SW 1271 (cell line): ENCODE measurements around the gene TMEM81.

Experiments
- DNase-seq, 2 experiments: peaks; one replicate each; lab custom pipeline; 2025; lab: John Stamatoyannopoulos, UW

Gene TMEM81

GRCh38 chr1:205076245-205076761 lies 8.0 kb downstream of the TMEM81 start:
- no peak for DNase-seq

DNA sequence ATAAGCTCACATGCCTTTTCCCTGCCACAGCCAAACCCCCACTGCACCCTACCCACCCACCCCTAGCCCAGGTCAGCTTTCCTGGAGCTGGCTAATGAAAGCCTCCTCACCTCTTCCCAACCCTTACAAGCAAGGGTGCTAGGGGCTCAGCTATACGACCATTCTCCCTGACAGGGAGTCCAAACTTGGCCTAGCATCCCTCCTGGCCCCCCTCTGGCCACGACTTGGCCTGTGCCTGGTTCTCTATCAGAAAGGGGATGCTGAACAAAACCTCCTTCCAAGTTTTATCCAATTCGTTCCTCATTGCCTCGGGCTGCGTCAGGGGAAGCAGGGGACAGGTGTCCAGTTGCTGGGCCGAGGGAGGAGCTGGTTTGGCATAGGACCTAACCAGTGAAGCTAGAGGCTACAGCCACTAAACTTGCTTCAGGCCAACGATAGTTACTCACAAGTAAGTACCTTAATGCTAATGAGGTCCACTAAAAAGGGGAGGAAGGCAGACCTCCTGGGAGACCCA lies 8.6 kb downstream of the TMEM81 start:
- no peak for DNase-seq

- no peak for DNase-seq
Measured at GRCh38 chr1:205074513-205074912, 9.7 kb downstream of the TMEM81 start.

- DNase-seq: no peak
Measured at GRCh38 chr1:205074084-205074483, 10.2 kb downstream of the TMEM81 start.

GRCh38 chr1:205073511-205073910 lies 10.7 kb downstream of the TMEM81 start:
- no peak for DNase-seq

- no peak for DNase-seq
Measured at GRCh38 chr1:205072881-205073280, 11.4 kb downstream of the TMEM81 start.

DNA sequence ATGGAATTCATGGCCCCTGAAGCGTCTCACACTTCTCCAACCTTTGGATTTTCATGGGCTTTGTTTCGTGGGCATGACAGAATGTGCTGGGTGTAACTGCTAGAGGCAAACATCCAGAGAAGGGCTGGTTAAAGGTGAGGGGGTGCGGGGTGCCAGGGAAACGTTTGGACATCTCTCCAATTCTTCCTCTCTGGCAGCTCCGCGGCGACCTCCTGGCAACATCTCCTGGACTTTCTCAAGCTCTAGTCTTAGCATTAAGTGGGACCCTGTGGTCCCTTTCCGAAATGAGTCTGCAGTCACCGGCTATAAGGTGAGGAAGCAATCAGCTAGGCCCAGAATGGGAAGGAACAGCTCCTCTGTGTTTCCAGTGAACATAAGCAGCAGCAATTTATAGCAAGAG lies 12.0 kb downstream of the TMEM81 start:
- DNase-seq: no peak

DNA sequence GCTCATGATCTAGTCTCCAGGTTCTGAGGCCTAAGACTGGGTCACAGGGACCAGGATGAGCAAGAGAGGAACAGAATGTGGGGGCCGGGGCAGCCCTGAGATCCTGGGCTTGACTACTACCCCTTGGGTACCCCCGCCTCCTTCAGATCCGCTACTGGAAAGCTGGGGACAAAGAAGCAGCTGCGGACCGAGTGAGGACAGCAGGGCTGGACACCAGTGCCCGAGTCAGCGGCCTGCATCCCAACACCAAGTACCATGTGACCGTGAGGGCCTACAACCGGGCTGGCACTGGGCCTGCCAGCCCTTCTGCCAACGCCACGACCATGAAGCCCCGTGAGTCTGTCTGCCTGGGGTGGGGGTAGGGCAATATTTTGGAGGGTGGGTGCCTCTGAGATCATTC lies 12.5 kb downstream of the TMEM81 start:
- no peak for DNase-seq

GRCh38 chr1:205071028-205071409 lies 13.2 kb downstream of the TMEM81 start:
- no peak for DNase-seq

DNA sequence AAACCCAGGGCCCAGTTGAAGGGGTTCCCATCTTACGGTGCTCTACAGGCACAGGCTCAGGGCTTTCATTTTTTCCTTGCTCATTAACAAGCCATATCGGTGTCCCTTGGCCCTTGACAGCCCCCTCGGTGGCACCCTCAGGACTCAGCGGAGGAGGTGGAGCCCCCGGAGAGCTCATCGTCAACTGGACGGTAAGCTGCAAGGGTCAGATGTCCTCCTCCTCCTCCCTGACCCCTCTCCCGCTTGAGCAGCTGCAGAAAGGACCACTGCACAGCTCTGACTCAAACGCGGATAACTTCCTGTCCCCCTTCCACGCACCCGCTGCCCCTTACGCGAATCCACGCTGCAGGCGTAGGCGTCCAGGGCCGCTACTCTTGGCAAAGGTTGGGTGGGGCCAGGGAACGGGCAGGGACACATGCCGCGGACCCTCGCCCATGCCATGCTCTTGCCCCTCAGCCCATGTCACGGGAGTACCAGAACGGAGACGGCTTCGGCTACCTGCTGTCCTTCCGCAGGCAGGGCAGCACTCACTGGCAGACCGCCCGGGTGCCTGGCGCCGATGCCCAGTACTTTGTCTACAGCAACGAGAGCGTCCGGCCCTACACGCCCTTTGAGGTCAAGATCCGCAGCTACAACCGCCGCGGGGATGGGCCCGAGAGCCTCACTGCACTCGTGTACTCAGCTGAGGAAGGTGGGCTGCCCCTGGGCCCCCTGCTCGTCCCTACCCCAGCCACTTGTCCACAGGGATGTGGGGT lies 14.7 kb downstream of the TMEM81 start:
- no peak for DNase-seq

DNA sequence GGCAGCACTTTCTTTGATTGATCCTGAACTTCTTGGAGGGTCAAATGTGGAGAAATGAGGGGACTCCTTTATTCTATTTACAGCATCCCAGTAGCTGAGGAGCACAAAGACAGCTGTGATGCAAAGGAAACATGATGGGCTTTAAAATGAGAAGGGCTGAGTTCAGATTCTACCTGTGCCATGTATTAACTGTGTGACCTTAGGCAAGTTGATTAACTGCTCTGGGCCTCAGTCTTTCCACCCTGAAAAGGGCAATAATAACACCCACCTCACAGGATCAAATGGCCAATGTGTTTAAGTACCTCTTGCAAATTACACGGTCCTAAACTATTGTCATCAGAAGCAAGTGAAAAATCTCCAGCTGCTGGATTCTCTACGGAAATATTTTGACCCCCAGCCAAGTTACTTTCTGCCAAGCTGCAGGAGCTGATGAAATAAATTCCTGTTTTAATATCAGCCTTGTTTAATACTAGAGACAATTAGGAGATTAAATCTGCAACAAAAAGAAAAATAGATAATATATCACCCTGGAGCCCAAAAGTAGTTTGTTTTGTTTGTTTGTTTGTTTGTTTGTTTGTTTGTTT lies 15.7 kb downstream of the TMEM81 start:
- no peak for DNase-seq

DNA sequence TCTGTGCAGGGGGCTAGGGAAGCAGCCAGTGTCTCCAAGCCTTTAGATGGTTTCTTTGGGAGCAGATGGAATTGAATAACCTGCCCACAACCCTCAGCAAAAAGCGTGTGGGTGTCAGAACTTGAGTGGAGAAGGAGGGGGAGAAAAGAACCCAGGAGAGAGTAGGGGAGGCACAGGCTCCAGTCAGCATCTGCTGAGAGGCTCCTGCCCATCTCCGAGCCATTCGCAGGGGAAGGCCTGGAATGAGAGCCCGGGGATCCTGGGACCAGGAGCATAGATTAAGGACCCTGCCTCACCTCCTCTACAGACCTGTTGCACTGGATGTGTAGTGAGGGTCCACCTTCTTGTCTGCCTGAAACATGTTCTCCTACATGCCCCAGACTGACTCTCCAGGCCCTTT lies 16.3 kb downstream of the TMEM81 start:
- no peak for DNase-seq

GRCh38 chr1:205067031-205067430 lies 17.2 kb downstream of the TMEM81 start:
- no peak for DNase-seq

DNA sequence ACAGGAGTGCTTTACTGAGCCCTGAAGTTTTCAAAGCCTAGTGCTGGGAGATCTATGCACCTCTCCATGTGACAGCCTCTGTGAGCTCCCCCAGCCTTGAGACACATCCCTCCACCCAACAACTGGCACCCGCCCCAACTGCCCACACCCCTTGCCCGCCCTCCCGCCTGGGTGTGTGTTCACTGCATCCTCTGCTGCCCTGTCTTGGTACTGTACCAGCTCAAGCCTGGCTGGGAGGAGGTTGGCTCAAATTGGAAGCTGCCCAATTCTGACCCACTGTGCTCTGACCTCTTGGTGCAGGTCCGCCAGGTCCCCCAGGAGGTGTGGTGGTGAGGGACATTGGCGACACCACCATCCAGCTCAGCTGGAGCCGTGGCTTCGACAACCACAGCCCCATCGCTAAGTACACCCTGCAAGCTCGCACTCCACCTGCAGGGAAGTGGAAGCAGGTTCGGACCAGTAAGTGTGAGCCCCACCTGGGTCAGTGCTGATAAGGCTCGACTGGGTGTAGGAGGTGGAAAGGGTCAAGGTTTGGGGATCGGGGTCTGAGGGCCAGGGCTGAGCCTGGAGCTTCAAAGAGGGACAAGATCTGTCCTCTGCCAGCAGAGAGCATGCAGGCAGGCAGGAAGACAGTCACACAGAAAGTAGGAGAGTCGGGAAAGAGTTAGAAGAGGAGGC lies 18.0 kb downstream of the TMEM81 start:
- no peak for DNase-seq

GRCh38 chr1:205065666-205066065 lies 18.6 kb downstream of the TMEM81 start:
- DNase-seq: no peak

GRCh38 chr1:205064741-205065316 lies 19.4 kb downstream of the TMEM81 start:
- DNase-seq: no peak

DNA sequence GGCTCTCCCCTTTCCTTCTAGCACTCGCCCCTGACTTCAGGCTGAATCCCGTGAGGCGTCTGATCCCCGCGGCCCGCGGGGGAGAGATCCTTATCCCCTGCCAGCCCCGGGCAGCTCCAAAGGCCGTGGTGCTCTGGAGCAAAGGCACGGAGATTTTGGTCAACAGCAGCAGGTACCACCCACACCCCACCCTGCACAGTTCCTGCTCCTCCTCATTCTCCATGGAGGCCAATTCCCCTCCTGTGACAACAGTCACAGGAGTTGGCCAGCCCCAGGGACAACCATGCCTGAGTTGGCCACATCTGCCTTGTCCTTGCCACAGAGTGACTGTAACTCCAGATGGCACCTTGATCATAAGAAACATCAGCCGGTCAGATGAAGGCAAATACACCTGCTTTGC lies 20.0 kb downstream of the TMEM81 start:
- DNase-seq: no peak

- DNase-seq: no peak
Measured at GRCh38 chr1:205062895-205063294, 21.4 kb downstream of the TMEM81 start.

- DNase-seq: no peak
Measured at GRCh38 chr1:205062319-205062718, 21.9 kb downstream of the TMEM81 start.

DNA sequence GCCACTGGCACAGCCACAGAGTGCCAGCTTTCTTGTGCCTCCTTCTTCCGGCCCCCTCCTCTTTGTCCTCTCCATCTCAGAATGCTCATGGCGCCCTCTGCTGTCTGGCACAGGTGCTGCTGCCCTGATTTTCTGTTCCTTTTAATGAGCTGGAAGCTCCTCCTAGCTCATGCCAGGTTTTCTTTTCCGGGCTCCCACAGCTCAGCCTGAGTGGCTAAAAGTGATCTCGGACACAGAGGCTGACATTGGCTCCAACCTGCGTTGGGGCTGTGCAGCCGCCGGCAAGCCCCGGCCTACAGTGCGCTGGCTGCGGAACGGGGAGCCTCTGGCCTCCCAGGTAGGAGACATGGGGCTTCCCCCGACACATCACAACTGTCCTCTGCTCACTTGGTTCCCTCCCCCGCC lies 22.6 kb downstream of the TMEM81 start:
- DNase-seq: peak in 1 of 2 experiments; percentile 32

GRCh38 chr1:205061227-205061626 lies 23.0 kb downstream of the TMEM81 start:
- DNase-seq: no peak

DNA sequence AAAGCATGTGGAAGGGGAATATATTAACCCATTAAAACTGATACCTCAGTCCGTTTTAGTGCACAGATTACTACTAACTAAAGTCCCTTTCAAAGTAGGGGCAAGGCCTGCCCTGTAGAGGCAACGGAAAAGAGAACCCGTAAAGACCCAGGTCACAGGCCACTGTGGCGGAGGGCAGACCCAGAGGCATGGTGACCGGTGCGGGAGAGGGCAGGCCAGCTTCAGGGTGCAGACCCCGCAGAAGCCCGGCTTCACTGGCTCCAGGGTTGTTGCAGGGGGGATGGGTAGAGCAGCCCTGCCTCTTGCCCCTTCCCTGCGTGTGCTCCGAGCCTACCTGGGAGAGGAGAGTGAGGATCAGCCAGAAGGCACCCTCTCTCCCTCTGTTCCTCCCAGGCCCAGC lies 23.5 kb downstream of the TMEM81 start:
- no peak for DNase-seq

GRCh38 chr1:205059660-205060059 lies 24.6 kb downstream of the TMEM81 start:
- no peak for DNase-seq
